Gastroesophageal sphincter (tissue), 4 donors: Measurements from ENCODE around the gene INCA1. TPM values are rescaled to one million over a fixed set of nuclear protein-coding genes. Genes with fewer than 3 reads are reported as not detected.

ENCODE experiments used
- ATAC-seq: fragments of 150-250 bp; one replicate; pipeline ENCODE4 v1.9.1; 2016; ENCODE audit warnings: mild to moderate bottlenecking, moderate library complexity
- H3K27ac ChIP-seq, 4 donors: fragments of 200-600 bp; sonication (generic) in 3 of 4; 1 replicate in 3 of 4; 2 replicates in 1 of 4; pipeline ENCODE4 v1.5.1; 2016 to 2019
- H3K27me3 ChIP-seq: fragments of 200-600 bp; sonication (generic); one replicate; pipeline ENCODE4 v1.5.1; 2019
- H3K36me3 ChIP-seq, 2 donors: fragments of 200-600 bp; sonication (generic); one replicate each; pipeline ENCODE4 v1.5.1; 2019; ENCODE audit warnings: control low read depth in 1 of 2
- H3K4me1 ChIP-seq, 3 donors: fragments of 200-600 bp; sonication (generic); 1 replicate in 2 of 3; 2 replicates in 1 of 3; pipeline ENCODE4 v1.5.1; 2016 to 2019; ENCODE audit warnings: control low read depth in 2 of 3
- H3K4me3 ChIP-seq, 2 donors: fragments of 200-600 bp; sonication (generic); one replicate each; pipeline ENCODE4 v1.5.1; 2019; ENCODE audit warnings: mild to moderate bottlenecking in 1 of 2, moderate library complexity in 1 of 2
- H3K9me3 ChIP-seq, 3 donors: fragments of 200-600 bp; sonication (generic); one replicate each; pipeline ENCODE4 v1.5.1; 2017 to 2019; ENCODE audit warnings: control low read depth in 2 of 3
- EP300 ChIP-seq: sonication (generic); formaldehyde crosslinking; IDR thresholded peaks from one replicate; pipeline ENCODE4 v1.6.1; 2017; ENCODE audit warnings: antibody characterized with exemption, mild to moderate bottlenecking
- POLR2A ChIP-seq, 2 donors: fragments of 450-650 bp; IDR thresholded peaks; one replicate each; pipeline ENCODE4 v1.6.1; 2017; ENCODE audit warnings: antibody characterized with exemption in 2 of 2, mild to moderate bottlenecking in 2 of 2, moderate library complexity in 1 of 2
- POLR2AphosphoS5 ChIP-seq: sonication (generic); formaldehyde crosslinking; IDR thresholded peaks from one replicate; pipeline ENCODE4 v1.6.1; 2017; ENCODE audit warnings: antibody characterized with exemption
- WGBS, 2 donors: methylation state at CpG; one replicate each; pipeline ENCODE4 v1.1.5; 2018; ENCODE audit warnings: low coverage in 1 of 2; 5-methylcytosine and 5-hydroxymethylcytosine counted together
- total RNA-seq, 4 donors: library from RNA; depleted of rRNA; stranded (reverse); fragments of >200 nt; gene quantifications; one replicate each; pipeline ENCODE4 v1.1.0, GENCODE V29; 2016
- TF ChIP-seq, protein P1 (sequence below), 4 experiments: fragments of 200-600 bp in 2 of 4; fragments of 450-650 bp in 2 of 4; sonication (generic) in 1 of 4; IDR thresholded peaks; one replicate each; pipeline ENCODE4 v1.5.1; 2017 to 2019; ENCODE audit warnings: antibody characterized with exemption in 4 of 4, mild to moderate bottlenecking in 2 of 4, moderate library complexity in 2 of 4

Gene INCA1
- total RNA-seq, 4 donors from 2014 or later: 0.93 to 4.4 (median 3.8) TPM; not detected in 1

DNA sequence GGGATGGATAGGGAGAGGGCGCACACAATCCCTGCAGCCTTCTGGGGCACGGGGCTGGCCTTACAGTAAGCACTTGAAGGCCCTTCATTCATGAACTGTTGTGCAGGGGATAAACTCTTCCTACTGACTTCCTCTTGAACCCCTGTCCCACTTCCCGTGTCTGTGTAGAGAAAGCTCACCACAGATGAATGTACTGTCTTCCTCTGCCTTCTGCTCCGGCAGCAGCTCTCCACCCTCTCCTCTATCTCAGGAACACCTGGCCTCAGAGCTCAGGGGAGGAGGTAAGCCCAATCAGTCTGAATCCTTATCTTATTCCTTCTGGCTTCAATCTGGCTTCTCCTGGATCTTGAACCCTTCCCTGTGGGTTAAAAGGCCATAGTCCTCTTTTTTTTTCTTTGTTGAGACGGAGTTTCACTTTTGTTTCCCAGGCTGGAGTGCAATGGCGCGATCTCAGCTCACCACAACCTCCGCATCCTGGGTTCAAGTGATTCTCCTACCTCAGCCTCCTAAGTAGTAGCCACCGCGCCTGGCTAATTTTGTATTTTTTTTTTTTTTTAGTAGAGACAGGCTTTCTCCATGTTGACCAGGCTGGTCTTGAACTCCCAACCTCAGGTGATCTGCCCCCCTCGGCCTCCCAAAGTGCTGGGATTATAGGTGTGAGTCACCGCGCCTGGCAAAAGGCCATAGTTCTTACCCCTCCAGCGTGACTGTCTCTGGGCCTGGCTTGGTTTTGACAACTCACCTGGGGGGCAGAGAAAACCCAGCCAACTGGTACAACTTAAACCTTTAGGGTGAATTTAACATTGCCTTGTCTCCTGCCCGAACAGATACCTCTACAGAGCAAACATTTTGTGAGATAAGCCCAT, 45.1 kb upstream of the INCA1 start:
- no peaks in the 10 kb centered on the region for H3K4me1 ChIP-seq
- no peak for ATAC-seq

DNA sequence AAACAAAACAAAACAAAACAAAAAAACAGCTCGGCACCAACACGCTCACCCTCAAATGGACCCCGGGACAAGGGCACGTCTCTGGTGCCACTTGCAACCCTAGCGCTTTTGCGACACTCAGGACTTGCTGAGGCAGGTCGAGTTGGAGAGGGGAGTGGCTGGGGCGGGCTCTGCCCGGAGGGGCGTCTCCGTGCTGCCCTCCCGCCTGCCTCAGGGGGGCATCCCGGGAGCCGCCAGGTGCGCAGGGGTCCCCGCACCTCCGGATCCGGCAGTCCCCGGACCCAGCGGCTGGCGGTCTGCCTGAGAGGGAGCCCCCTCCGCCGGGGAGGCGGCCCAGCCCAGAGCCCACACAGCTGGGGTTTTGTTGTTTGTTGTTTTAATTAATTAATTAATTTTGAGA, 38.0 kb upstream of the INCA1 start, which contains the start of gene SLC52A1:
Gene SLC52A1 (minus strand): TSS at position 112 of the 400 bp plus-strand sequence. CDS start 820 bp downstream, outside the sequence.
- no peak within 1 kb of the TSS for H3K27ac ChIP-seq
- H3K4me1 ChIP-seq: peaks cover 0 to 22% (median 0%) of the 10 kb centered on the region in 3 donors
- no peak within 1 kb of the TSS for H3K4me3 ChIP-seq
- no peak for ATAC-seq
- no peak for TF ChIP-seq EP300
- no peak for TF ChIP-seq POLR2A (IDR thresholded peaks at IDR 0.05)
- TF ChIP-seq POLR2AphosphoS5: no peak
- TF ChIP-seq, protein P1, sequence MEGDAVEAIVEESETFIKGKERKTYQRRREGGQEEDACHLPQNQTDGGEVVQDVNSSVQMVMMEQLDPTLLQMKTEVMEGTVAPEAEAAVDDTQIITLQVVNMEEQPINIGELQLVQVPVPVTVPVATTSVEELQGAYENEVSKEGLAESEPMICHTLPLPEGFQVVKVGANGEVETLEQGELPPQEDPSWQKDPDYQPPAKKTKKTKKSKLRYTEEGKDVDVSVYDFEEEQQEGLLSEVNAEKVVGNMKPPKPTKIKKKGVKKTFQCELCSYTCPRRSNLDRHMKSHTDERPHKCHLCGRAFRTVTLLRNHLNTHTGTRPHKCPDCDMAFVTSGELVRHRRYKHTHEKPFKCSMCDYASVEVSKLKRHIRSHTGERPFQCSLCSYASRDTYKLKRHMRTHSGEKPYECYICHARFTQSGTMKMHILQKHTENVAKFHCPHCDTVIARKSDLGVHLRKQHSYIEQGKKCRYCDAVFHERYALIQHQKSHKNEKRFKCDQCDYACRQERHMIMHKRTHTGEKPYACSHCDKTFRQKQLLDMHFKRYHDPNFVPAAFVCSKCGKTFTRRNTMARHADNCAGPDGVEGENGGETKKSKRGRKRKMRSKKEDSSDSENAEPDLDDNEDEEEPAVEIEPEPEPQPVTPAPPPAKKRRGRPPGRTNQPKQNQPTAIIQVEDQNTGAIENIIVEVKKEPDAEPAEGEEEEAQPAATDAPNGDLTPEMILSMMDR (IDR thresholded peaks at IDR 0.05): no peak
- H3K27me3 ChIP-seq: peaks cover 31% of the 10 kb centered on the region
- no peaks in the 10 kb centered on the region for H3K36me3 ChIP-seq
- WGBS, 2 donors: 0 to 27% methylated on average over 3 to 9 of the region's 24 CpGs
- no peaks in the 10 kb centered on the region for H3K9me3 ChIP-seq

More for the DNA sequence above, 45.1 kb upstream of the INCA1 start:
- no peak overlapping the region for H3K27ac ChIP-seq
- no peak for TF ChIP-seq POLR2A (IDR thresholded peaks at IDR 0.05)
- no peak for TF ChIP-seq POLR2AphosphoS5
- TF ChIP-seq, protein P1 (IDR thresholded peaks at IDR 0.05): no peak
- no peak for TF ChIP-seq EP300
- H3K36me3 ChIP-seq: no peaks in the 10 kb centered on the region
- no peaks in the 10 kb centered on the region for H3K27me3 ChIP-seq
- 76 to 80% methylated on average over 4 to 10 of the region's 15 CpGs for WGBS, 2 donors
- no peak overlapping the region for H3K4me3 ChIP-seq
- H3K9me3 ChIP-seq: no peaks in the 10 kb centered on the region

DNA sequence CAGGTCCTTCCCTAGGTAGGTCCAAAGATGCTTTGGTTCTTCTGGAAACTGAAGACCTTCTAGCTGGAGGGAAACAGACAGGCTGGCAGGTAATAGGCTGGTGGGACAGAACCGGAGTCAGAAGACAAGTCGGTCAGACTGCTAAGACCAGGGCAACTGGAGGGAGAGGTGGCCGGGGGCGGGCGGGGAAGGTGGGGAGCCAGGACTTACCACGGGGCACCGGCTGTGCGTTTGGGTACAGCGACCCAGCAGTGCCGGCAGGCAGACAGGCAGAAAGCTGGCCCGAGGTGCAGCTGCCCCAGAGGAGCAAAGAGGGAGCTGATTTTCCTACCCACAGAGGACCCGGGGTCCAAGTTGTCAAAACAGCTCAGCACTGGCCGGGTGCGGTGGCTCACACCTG, 37.3 kb upstream of the INCA1 start:
- Histone ChIP-seq H3K4me1 (peaks cover 0 to 22% (median 0%) of the 10 kb centered on the region in 3 donors), H3K4me3 (no peak overlapping the region), H3K36me3 (no peaks in the 10 kb centered on the region), H3K9me3 (no peaks in the 10 kb centered on the region), H3K27ac (no peak overlapping the region), H3K27me3 (peaks cover 31% of the 10 kb centered on the region)
- 76 to 97% methylated on average over 5 to 8 of the region's 14 CpGs for WGBS, 2 donors
- no peak for ATAC-seq
- TF ChIP-seq POLR2A (IDR thresholded peaks at IDR 0.05) (no peak), POLR2AphosphoS5 (no peak), EP300 (no peak)
- TF ChIP-seq, protein P1 (IDR thresholded peaks at IDR 0.05): no peak

DNA sequence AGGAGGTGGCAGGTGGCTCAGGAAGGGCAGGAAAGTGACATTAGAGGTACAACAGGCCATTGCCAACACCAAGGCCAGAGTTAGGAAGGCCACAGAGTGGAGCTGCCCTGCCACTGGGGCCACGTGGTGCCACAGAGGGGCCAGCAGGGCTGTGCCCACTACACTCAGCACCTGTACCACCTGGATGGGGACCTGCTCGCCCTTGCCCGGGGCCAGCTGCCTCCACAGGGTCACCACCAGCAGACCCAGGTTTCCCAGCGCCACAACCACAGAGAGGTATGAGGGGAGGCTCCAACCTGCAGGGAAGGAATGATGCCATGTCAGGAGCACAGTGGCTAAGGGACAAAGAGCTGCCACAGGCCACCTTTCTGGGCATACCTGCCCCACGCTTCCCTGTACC, 36.7 kb upstream of the INCA1 start:
- Histone ChIP-seq H3K9me3 (no peaks in the 10 kb centered on the region), H3K4me1 (peaks cover 0 to 22% (median 0%) of the 10 kb centered on the region in 3 donors), H3K4me3 (no peak overlapping the region), H3K27me3 (peaks cover 31% of the 10 kb centered on the region), H3K36me3 (no peaks in the 10 kb centered on the region), H3K27ac (no peak overlapping the region)
- ATAC-seq: no peak
- no CpG with 5 or more reads among the region's 5 CpGs for WGBS, 2 donors
- TF ChIP-seq EP300 (no peak), POLR2AphosphoS5 (no peak), POLR2A (IDR thresholded peaks at IDR 0.05) (no peak)
- TF ChIP-seq, protein P1 (IDR thresholded peaks at IDR 0.05): no peak
